BJ (cell line): ENCODE measurements around the gene PTPA. TPM values are rescaled to one million over a fixed set of nuclear protein-coding genes. Genes with fewer than 3 reads are reported as not detected.

Experiments
- CTCF ChIA-PET: fragments of 350-600 bp; formaldehyde crosslinking; extraction: SDS; loops from one replicate; lab custom pipeline; 2021; ENCODE audit warnings: antibody characterized with exemption, inconsistent platforms; lab: Yijun Ruan, JAX
- POLR2A ChIA-PET: fragments of 300-600 bp; sonication (Branson Sonifier 250); formaldehyde crosslinking; extraction: SDS; loops from one replicate; lab custom pipeline; 2021; ENCODE audit warnings: antibody characterized with exemption; lab: Charles Lee
- DNase-seq: peaks from one replicate; pipeline ENCODE4 v3.0.0-alpha.2; 2011; ENCODE audit warnings: low read depth
- H3K27me3 ChIP-seq: 2 replicates; pipeline ENCODE4 v1.6.0; 2011; ENCODE audit warnings: low read length; ENCODE audit not compliant: control insufficient read depth, insufficient read depth
- H3K36me3 ChIP-seq: 2 replicates; pipeline ENCODE4 v1.5.1; 2011; ENCODE audit warnings: low read length; ENCODE audit not compliant: control insufficient read depth, insufficient read depth
- H3K4me3 ChIP-seq: 2 replicates; pipeline ENCODE4 v1.5.1; 2011; ENCODE audit warnings: low read depth, mild to moderate bottlenecking, control low read depth, low read length
- CTCF ChIP-seq: IDR thresholded peaks from 2 replicates; pipeline ENCODE4 v1.5.1; 2011; ENCODE audit warnings: low read depth, mild to moderate bottlenecking, control low read depth, inconsistent platforms, low read length, moderate library complexity; ENCODE audit not compliant: insufficient read depth
- polyA plus RNA-seq: library from polyadenylated mRNA; depleted of rRNA; stranded (reverse); fragments of >200 nt; gene quantifications from 2 replicates; pipeline ENCODE4 v1.2.3, GENCODE V29; 2011

Gene PTPA
- polyA plus RNA-seq, 1 experiment: 251 TPM

- CTCF ChIA-PET: interaction anchor here (0.7 to 16.9 kb wide), 10 partner anchors 39 to 593 kb away, joined by 3 to 335 read pairs (median 12); partner anchors contain the start of genes C9orf50, IER5L and NTMT1
- Histone ChIP-seq H3K4me3 (no peak overlapping the region), H3K36me3 (peaks cover 10% of the 10 kb centered on the region), H3K27me3 (no peaks in the 10 kb centered on the region)
- POLR2A ChIA-PET: no interaction called here
- no peak for TF ChIP-seq CTCF
- DNase-seq: no peak
These were observed 21.9 kb downstream of the PTPA start for GRCh38 chr9:129133082-129133481.

- H3K36me3 ChIP-seq: peaks cover 10% of the 10 kb centered on the region
- H3K4me3 ChIP-seq: no peak overlapping the region
- DNase-seq: no peak
- TF ChIP-seq CTCF: no peak
- H3K27me3 ChIP-seq: no peaks in the 10 kb centered on the region
- ChIA-PET CTCF (interaction anchor here (1.3 to 16.9 kb wide), 4 partner anchors 36 to 603 kb away, joined by 3 to 335 read pairs (median 130); partner anchors contain the start of genes C9orf50, IER5L and NTMT1), POLR2A (no interaction called here)
These were observed 24.3 kb downstream of the PTPA start for GRCh38 chr9:129135476-129135875.

GRCh38 chr9:129136446-129137035 lies 25.3 kb downstream of the PTPA start:
- POLR2A ChIA-PET: no interaction called here
- DNase-seq: no peak
- CTCF ChIA-PET: interaction anchor here (1.4 to 16.9 kb wide), 6 partner anchors 35 to 601 kb away, joined by 3 to 335 read pairs (median 34); partner anchors contain the start of genes C9orf50, IER5L and NTMT1
- Histone ChIP-seq H3K27me3 (no peaks in the 10 kb centered on the region), H3K4me3 (no peak overlapping the region), H3K36me3 (peaks cover 10% of the 10 kb centered on the region)
- TF ChIP-seq CTCF: no peak

GRCh38 chr9:129137292-129138143 lies 26.3 kb downstream of the PTPA start:
- no peak overlapping the region for H3K4me3 ChIP-seq
- no peak for DNase-seq
- no peaks in the 10 kb centered on the region for H3K27me3 ChIP-seq
- TF ChIP-seq CTCF: no peak
- CTCF ChIA-PET: interaction anchor here (1.4 to 16.9 kb wide), 18 partner anchors 8 to 647 kb away, joined by 3 to 335 read pairs (median 10); partner anchors contain the start of genes C9orf50, IER5L and NTMT1
- peaks cover 7% of the 10 kb centered on the region for H3K36me3 ChIP-seq
- POLR2A ChIA-PET: no interaction called here

GRCh38 chr9:129138144-129138462 lies 26.9 kb downstream of the PTPA start:
- ChIA-PET POLR2A (interaction anchor here (2.1 kb wide), 1 partner anchor 37 kb away, joined by 16 read pairs; no protein-coding TSS in a partner anchor), CTCF (interaction anchor here (0.6 to 16.9 kb wide), 23 partner anchors 8 to 646 kb away, joined by 3 to 335 read pairs (median 8); partner anchors contain the start of genes C9orf50, IER5L and NTMT1)
- no peak for DNase-seq
- peaks cover 9% of the 10 kb centered on the region for H3K36me3 ChIP-seq
- no peaks in the 10 kb centered on the region for H3K27me3 ChIP-seq
- no peak for TF ChIP-seq CTCF
- no peak overlapping the region for H3K4me3 ChIP-seq
